Endothelial cell of umbilical vein (primary cell): ENCODE results near the gene MAST4. TPM values are rescaled to one million over a fixed set of nuclear protein-coding genes. Genes with fewer than 3 reads are reported as not detected.

ENCODE experiments used
- BruUV-seq: library from RNA; stranded (reverse); fragments of 400-500 nt; replicated peaks from 2 replicates; lab custom pipeline; 2021; lab: Mats Ljungman, UMichigan
- CTCF ChIA-PET: fragments of 300-600, 350-600 bp; sonication (Branson Sonifier 250); formaldehyde crosslinking; loops from one replicate; lab custom pipeline; 2021; ENCODE audit warnings: antibody characterized with exemption, inconsistent platforms; lab: Charles Lee
- POLR2A ChIA-PET: fragments of 300-600, 350-600 bp; sonication (Branson Sonifier 250); formaldehyde crosslinking; loops from one replicate; lab custom pipeline; 2021; ENCODE audit warnings: antibody characterized with exemption, inconsistent platforms; lab: Charles Lee
- DNase-seq: peaks from one replicate; pipeline ENCODE4 v3.0.0-alpha.2; 2011; ENCODE audit warnings: low read depth, low spot score
- FAIRE-seq: peaks from 2 replicates; lab custom pipeline; 2011; peaks lifted over from hg19 to GRCh38; lab: Jason Lieb, UNC
- H2AFZ ChIP-seq: 2 replicates; pipeline ENCODE4 v1.6.0; 2012; ENCODE audit warnings: low read depth, low read length, control low read depth, inconsistent platforms
- H3K27ac ChIP-seq: 2 replicates; pipeline ENCODE4 v1.5.1; 2011; ENCODE audit warnings: low read depth, mild to moderate bottlenecking, control low read depth, low read length, moderate library complexity; ENCODE audit not compliant: insufficient read depth
- H3K27me3 ChIP-seq, 2 experiments: 2 replicates each; pipeline versions ENCODE4 v1.6.0 to v1.6.1; 2011; ENCODE audit warnings: low read length in 2 of 2, mixed read lengths in 1 of 2; ENCODE audit not compliant: control insufficient read depth in 2 of 2, insufficient read depth in 2 of 2
- H3K36me3 ChIP-seq, 2 experiments: 2 replicates in 1 of 2; 3 replicates in 1 of 2; pipeline ENCODE4 v1.5.1; 2011; ENCODE audit warnings: low read length in 2 of 2, mild to moderate bottlenecking in 1 of 2, moderate library complexity in 1 of 2; ENCODE audit not compliant: control insufficient read depth in 2 of 2, insufficient read depth in 2 of 2; ENCODE audit errors: extremely low read depth in 1 of 2
- H3K4me1 ChIP-seq: 3 replicates; pipeline ENCODE4 v1.5.1; 2011; ENCODE audit warnings: mild to moderate bottlenecking, low read length; ENCODE audit not compliant: control insufficient read depth, insufficient read depth; ENCODE audit errors: extremely low read depth
- H3K4me2 ChIP-seq: 2 replicates; pipeline ENCODE4 v1.6.1; 2011; ENCODE audit warnings: low read length, control low read depth, mixed read lengths; ENCODE audit not compliant: insufficient read depth
- H3K4me3 ChIP-seq, 3 experiments: fragments of 200-600 bp in 1 of 3; sonication (generic), shearing (Covaris generic) in 1 of 3; replicated peaks in 1 of 3; 2 replicates each; pipeline ENCODE4 v1.5.1; 2011 to 2016; ENCODE audit warnings: control low read depth in 3 of 3, low read length in 3 of 3, mild to moderate bottlenecking in 2 of 3, inconsistent platforms in 1 of 3, low read depth in 1 of 3, moderate library complexity in 1 of 3; ENCODE audit not compliant: insufficient read depth in 1 of 3
- H3K79me2 ChIP-seq: 2 replicates; pipeline ENCODE4 v1.6.0; 2012; ENCODE audit warnings: low read length, inconsistent platforms; ENCODE audit not compliant: control insufficient read depth, insufficient read depth
- H3K9ac ChIP-seq: replicated peaks from 2 replicates; pipeline ENCODE3; 2011; ENCODE audit warnings: low read length, control low read depth; ENCODE audit not compliant: insufficient read depth; ENCODE audit errors: extremely low read depth
- H3K9me1 ChIP-seq: replicated peaks from 3 replicates; pipeline ENCODE4 v1.6.0; 2011; ENCODE audit warnings: mild to moderate bottlenecking, low read length; ENCODE audit not compliant: control insufficient read depth, insufficient read depth; ENCODE audit errors: extremely low read depth
- H3K9me3 ChIP-seq: replicated peaks from 2 replicates; pipeline ENCODE4 v1.5.1; 2012; ENCODE audit warnings: low read length, inconsistent platforms; ENCODE audit not compliant: control insufficient read depth, insufficient read depth
- H4K20me1 ChIP-seq: replicated peaks from 2 replicates; pipeline ENCODE3; 2011; ENCODE audit warnings: mild to moderate bottlenecking, low read length; ENCODE audit not compliant: control insufficient read depth, insufficient read depth; ENCODE audit errors: extremely low read depth
- EZH2 ChIP-seq: IDR thresholded peaks from 2 replicates; pipeline ENCODE4 v1.6.1; 2012; ENCODE audit warnings: borderline replicate concordance, low read depth, mild to moderate bottlenecking, moderate library complexity, low read length, inconsistent platforms; ENCODE audit not compliant: severe bottlenecking
- FOS ChIP-seq: IDR thresholded peaks from 2 replicates; pipeline ENCODE4 v1.6.1; 2011; ENCODE audit warnings: mild to moderate bottlenecking, low read length, moderate library complexity, borderline replicate concordance; ENCODE audit not compliant: insufficient read depth
- GATA2 ChIP-seq: IDR thresholded peaks from 2 replicates; pipeline ENCODE4 v1.7.0; 2011; ENCODE audit warnings: low read depth, mild to moderate bottlenecking, moderate library complexity, mixed read lengths, low read length; ENCODE audit not compliant: insufficient read length, insufficient read depth
- JUN ChIP-seq: IDR thresholded peaks from 2 replicates; pipeline ENCODE4 v1.6.1; 2011; ENCODE audit warnings: borderline replicate concordance, low read depth; ENCODE audit not compliant: insufficient read length, insufficient read depth
- MYC ChIP-seq: IDR thresholded peaks from one replicate; pipeline ENCODE4 v1.6.1; 2011; ENCODE audit warnings: mild to moderate bottlenecking, low read depth, low read length
- POLR2A ChIP-seq: IDR thresholded peaks from 2 replicates; pipeline ENCODE4 v1.6.1; 2012; ENCODE audit warnings: low read depth, mild to moderate bottlenecking, control low read depth, low read length
- POLR2AphosphoS5 ChIP-seq: IDR thresholded peaks from 2 replicates; pipeline ENCODE4 v1.6.1; 2012; ENCODE audit warnings: low read depth, mild to moderate bottlenecking, control low read depth, low read length, moderate library complexity; ENCODE audit not compliant: insufficient read depth
- dilution Hi-C: fragments of 300-500 bp; cut with MboI; formaldehyde crosslinking; loops from one replicate; pipeline ENCODE4 v1.15.0; 2019; ENCODE audit warnings: low sequenced_read_pairs; ENCODE audit not compliant: extremely low pct_ligation_motif_present
- intact Hi-C: fragments of 100-400 bp; cut with micrococcal nuclease; formaldehyde crosslinking; loops from one replicate; pipeline ENCODE4 v1.10.0; 2022
- polyA plus RNA-seq, 4 experiments: library from polyadenylated mRNA; depleted of rRNA in 3 of 4; stranded (reverse) in 3 of 4; unstranded in 1 of 4; fragments of >200 nt; gene quantifications; 2 replicates each; pipeline versions ENCODE4 v1.2.1 to v1.2.3, GENCODE V29; 2011 to 2012; ENCODE audit warnings: missing spikeins in 1 of 4
- total RNA-seq: library from RNA; stranded (reverse); gene quantifications from 2 replicates; pipeline ENCODE4 v1.2.3, GENCODE V29; 2021
- TF ChIP-seq, protein P1 (sequence below): IDR thresholded peaks from 2 replicates; pipeline ENCODE4 v1.6.1; 2011; ENCODE audit not compliant: insufficient read depth, insufficient read length
- TF ChIP-seq, protein P2 (sequence below), 2 donors: IDR thresholded peaks; 1 replicate in 1 of 2; 2 replicates in 1 of 2; pipeline ENCODE4 v1.5.1; 2011; ENCODE audit warnings: low read length in 2 of 2, mild to moderate bottlenecking in 2 of 2, moderate library complexity in 2 of 2, control low read depth in 1 of 2, inconsistent platforms in 1 of 2, low read depth in 1 of 2; ENCODE audit not compliant: insufficient read depth in 1 of 2; ENCODE audit errors: extremely low read depth in 1 of 2

The MAST4 gene
- total and polyA plus RNA-seq, 2 donors (not counting 3 experiments of a cell fraction or from before 2014, with no cell fraction given) = 40.2 to 116 TPM

- ChIA-PET CTCF (interaction anchor here (1.2 kb wide), 1 partner anchor 10 kb away, joined by 5 read pairs; no protein-coding TSS in a partner anchor), POLR2A (no interaction called here)
- peaks cover 6% of the 10 kb centered on the region for H4K20me1 ChIP-seq
- H3K9ac ChIP-seq = no peak overlapping the region
- H3K27ac ChIP-seq = no peak overlapping the region
- no TSS peak for BruUV-seq
- no peak for TF ChIP-seq FOS
- TF ChIP-seq JUN = no peak
- TF ChIP-seq, protein P1, sequence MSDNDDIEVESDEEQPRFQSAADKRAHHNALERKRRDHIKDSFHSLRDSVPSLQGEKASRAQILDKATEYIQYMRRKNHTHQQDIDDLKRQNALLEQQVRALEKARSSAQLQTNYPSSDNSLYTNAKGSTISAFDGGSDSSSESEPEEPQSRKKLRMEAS = no peak
- no peak for TF ChIP-seq EZH2
- TF ChIP-seq GATA2 = no peak
- TF ChIP-seq, protein P2, sequence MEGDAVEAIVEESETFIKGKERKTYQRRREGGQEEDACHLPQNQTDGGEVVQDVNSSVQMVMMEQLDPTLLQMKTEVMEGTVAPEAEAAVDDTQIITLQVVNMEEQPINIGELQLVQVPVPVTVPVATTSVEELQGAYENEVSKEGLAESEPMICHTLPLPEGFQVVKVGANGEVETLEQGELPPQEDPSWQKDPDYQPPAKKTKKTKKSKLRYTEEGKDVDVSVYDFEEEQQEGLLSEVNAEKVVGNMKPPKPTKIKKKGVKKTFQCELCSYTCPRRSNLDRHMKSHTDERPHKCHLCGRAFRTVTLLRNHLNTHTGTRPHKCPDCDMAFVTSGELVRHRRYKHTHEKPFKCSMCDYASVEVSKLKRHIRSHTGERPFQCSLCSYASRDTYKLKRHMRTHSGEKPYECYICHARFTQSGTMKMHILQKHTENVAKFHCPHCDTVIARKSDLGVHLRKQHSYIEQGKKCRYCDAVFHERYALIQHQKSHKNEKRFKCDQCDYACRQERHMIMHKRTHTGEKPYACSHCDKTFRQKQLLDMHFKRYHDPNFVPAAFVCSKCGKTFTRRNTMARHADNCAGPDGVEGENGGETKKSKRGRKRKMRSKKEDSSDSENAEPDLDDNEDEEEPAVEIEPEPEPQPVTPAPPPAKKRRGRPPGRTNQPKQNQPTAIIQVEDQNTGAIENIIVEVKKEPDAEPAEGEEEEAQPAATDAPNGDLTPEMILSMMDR (IDR thresholded peaks at IDR 0.05; ENCODE audit: extremely low read depth in 1 of 2, insufficient read depth in 1 of 2, low read depth in 1 of 2, low read length in 2 of 2) = no peak
- no peak for TF ChIP-seq POLR2AphosphoS5
- no peak for TF ChIP-seq MYC
- no peak for TF ChIP-seq POLR2A
- no peaks in the 10 kb centered on the region for H3K9me1 ChIP-seq
- peaks cover 19% of the 10 kb centered on the region for H3K4me1 ChIP-seq
- dilution Hi-C loops = no loop called here
- FAIRE-seq (no peak), DNase-seq (no peak)
- no peak overlapping the region for H3K4me3 ChIP-seq
- H3K4me2 ChIP-seq = no peak overlapping the region
- no peaks in the 10 kb centered on the region for H3K9me3 ChIP-seq
- no peak overlapping the region for H2AFZ ChIP-seq
- H3K27me3 ChIP-seq = no peaks in the 10 kb centered on the region
- intact Hi-C loops = no loop called here
- H3K36me3 ChIP-seq = peaks cover 0 to 7% of the 10 kb centered on the region in 2 experiments
- H3K79me2 ChIP-seq = peaks cover 61% of the 10 kb centered on the region
Measured at GRCh38 chr5:67043796-67044511, 447.8 kb downstream of the MAST4 start.
